T-helper 22 cell (primary cell): ENCODE data around the gene VPS8.

Experiments
- DNase-seq: peaks from one replicate; pipeline ENCODE4 v3.0.0-alpha.2; 2020; ENCODE audit warnings: low read depth

The VPS8 gene

GRCh38 chr3:184811034-184811433 lies 932 bp upstream of the VPS8 start:
- no peak for DNase-seq

- no peak for DNase-seq
These were observed 335 bp upstream of the VPS8 start for GRCh38 chr3:184811663-184811998.

- no peak for DNase-seq
These were observed 686 bp downstream of the VPS8 start for GRCh38 chr3:184812662-184813042.

DNA sequence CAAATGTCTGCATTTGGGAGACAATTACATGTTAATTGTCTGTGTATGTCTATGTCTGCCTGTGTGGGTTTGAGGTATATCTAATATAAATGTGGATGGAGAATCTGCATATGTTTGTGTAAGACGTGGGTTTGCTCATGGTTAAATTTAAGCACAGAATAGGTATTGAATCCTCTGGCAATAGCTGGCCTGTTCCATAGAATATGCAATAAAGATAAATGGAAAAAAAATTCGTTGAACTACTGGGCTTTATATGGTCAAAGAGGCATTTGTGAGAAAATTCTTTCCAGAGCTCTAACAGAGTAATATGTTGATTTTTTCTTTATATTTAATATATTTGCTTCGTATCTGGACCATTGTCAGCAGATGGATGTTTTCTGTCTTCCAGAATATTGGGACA lies 1.4 kb downstream of the VPS8 start:
- DNase-seq: no peak

GRCh38 chr3:184814214-184814613 lies 2.2 kb downstream of the VPS8 start:
- DNase-seq: no peak

DNA sequence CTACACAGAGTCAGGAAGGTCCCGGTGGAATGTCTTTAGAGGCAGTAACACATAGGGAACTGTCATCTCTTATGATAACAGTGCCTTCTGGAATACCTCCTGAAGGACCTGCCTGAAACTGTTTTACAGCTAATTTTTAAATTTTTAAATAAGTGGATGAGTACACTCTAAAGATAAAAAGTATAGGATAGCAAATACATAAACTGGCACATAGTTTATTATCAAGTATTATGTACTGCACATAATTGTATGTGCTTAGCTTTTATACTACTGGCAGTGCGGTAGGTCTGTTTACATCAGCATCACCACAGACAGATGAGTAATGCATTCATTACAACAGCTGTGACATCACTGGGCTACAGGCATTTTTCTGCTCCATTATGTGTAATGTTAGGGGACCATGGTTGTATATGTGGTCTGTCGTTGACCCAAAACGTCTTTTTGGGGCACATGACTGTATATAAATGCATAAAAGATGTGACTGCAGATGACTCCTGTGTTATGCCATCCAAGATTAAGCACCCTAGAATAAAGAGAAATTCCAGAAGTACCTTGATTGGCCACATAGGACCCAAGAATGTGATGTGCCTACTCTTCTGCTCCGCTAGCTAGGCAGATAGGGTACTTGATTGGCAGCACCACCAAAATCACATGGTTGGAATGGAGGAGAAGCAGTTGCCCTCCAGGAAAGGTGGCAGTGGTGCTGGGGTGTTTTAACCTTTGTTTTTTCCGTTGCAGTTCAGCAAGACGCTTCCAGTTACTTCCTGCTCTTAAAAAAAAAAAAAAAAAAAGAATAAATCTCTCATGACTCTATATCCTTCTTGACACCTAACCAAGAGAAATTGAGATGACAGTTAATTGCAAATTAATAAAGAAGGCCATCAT lies 3.3 kb downstream of the VPS8 start:
- no peak for DNase-seq

- DNase-seq: no peak
These were observed 4.6 kb downstream of the VPS8 start for GRCh38 chr3:184816614-184817013.

DNA sequence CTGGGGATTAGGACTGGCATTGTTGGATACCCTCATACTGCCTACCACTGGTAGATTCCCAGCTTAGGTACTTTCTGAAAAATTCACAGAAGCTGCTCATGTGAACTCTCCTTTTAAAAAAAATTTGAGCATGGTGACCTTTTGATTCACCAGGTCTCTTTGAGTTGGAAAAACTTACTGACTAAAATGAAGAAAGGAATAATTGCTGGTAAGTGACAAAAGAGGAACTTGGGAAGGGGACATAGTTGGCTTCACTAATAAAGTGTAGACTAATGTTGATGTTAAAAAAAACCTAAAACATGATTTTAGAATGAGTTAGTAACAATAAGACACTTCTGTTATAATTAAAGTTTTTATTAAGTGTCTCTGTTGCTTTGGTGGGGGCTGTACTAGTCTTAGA lies 8.6 kb downstream of the VPS8 start:
- no peak for DNase-seq

DNA sequence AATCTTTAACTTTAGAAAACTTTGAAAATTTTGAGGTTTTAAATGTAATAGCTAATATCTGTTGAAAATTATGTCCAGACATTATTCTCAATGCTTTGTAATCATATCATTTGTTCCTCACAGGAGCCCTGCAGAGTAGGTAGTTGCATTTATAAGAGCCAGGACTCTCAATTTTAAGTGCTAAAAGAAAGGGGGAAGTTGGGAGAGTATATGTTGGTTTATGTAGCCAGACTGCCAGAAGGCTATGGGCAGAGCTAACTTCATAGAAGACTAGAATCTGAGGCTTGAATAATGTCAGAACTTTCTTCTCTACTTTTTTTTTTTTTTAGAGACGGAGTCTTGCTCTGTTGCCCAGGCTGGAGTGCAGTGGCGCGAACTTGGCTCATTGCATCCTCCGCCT lies 9.1 kb downstream of the VPS8 start:
- DNase-seq: no peak

DNA sequence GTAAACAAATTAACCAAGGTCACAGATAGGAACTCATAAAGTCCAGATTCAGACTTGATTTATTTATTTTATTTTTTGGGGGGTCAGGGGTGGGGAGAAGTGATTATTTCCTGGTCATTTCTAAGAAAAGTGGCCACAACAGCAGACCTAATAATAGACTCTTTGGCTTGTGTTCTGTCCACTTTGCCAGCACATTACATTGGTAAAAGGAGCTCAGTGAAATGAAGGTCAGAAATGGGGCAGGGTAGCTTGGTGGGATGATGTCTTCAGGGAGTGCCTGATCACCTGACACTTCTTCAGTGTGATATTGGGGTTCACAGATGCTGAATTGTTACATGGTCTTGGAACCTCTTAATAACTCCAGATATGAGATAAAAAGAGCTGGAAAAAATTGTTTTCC lies 10.1 kb downstream of the VPS8 start:
- no peak for DNase-seq

GRCh38 chr3:184822654-184823053 lies 10.7 kb downstream of the VPS8 start:
- no peak for DNase-seq

- no peak for DNase-seq
These were observed 12.0 kb downstream of the VPS8 start for GRCh38 chr3:184823990-184824389.

- no peak for DNase-seq
These were observed 13.3 kb downstream of the VPS8 start for GRCh38 chr3:184825121-184825820.

- no peak for DNase-seq
These were observed 15.6 kb downstream of the VPS8 start for GRCh38 chr3:184827572-184827971.

DNA sequence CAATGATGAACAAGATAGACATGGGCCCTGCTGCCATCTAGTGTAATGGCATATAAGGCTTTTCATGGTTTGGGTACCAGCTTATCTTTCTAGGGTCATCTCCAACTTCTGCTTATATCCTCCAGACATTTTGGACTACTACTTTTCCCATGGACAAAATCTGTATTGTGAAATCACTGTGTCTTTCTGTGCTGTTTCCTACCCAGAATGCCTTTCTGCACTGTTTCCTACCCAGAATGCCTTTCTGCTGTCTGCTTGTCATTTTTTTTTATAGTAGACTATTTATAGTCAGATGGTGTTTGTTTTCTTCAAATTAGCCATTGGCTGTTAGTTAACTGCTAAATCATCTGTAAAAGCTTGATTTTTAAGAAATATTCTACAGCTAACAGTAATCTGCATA lies 20.1 kb downstream of the VPS8 start:
- no peak for DNase-seq

DNA sequence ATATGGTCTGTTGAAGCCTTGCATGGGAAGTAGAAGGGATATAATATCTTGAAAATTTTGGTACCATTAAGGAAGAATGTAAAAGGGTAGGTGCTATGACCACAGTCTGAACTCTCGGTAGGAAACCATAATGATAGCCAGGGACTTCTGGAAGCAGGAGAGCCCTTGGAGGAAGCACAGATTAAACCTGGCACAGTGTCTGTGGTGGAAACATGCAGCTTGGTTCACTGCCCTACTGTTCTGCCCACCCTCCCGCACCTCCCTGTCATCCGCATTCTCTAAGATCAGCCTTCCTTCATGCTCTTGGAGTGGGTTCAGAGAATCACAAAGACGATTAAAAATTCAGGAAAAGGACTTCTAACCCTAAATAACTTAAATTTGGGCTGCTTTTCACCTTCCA lies 20.9 kb downstream of the VPS8 start:
- no peak for DNase-seq

- no peak for DNase-seq
These were observed 24.3 kb downstream of the VPS8 start for GRCh38 chr3:184836090-184836822.

GRCh38 chr3:184842433-184842832 lies 30.5 kb downstream of the VPS8 start:
- DNase-seq: no peak

DNA sequence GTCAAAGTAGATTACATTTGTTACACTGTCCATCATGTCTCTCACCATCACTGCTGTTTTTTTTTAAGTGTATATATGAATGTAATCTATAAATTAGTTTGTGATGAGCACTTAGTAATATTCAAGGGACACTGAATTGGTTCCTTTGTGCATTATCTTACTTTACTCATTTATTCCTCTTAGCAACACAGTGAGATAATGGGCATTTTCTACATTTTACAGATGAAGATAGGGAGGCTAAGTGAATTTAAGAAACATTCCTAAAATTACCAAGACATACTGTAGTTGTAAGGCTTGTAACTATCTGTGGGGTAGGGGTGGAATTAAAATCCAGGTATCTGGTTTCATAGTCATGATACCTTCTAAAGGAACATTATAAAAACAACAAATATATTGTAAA lies 33.9 kb downstream of the VPS8 start:
- DNase-seq: no peak

- DNase-seq: no peak
These were observed 34.5 kb downstream of the VPS8 start for GRCh38 chr3:184846496-184846895.

DNA sequence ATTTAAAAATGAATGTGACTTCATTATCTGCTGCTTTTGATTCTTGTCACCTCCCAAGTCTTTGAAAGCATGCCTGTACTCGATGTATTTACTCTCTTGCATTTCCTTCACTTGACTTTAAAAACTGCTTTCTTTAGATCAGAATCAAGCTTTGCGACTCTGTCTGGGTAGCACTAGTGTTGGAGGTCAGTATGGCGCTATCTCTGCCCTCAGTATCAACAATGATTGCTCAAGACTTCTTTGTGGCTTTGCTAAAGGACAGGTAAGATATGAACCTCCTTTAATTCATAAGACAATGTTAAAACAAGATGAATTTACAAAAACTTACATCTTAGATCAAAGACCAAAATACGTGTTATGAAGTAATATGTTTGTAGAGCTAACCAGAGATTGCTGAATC lies 37.0 kb downstream of the VPS8 start:
- DNase-seq: no peak

DNA sequence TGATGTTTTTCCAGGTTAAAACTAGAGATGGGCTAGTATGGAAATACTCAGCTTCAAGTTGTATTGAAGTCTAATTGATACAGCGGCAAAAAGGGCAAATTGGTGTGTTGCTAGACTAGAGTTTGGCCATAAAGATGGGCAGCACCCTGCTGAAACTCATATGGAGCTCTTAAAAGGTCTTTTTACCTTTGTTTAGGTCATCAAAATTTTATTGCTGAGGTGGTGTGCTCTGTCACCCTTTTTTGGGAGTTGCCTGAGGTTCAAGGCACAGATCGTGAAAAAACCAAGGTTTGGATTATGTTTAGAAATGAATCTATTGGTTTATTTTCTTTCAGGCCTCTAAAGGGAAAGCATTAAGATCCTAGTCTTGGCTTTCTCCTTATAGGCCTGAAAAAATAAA lies 38.2 kb downstream of the VPS8 start:
- no peak for DNase-seq

DNA sequence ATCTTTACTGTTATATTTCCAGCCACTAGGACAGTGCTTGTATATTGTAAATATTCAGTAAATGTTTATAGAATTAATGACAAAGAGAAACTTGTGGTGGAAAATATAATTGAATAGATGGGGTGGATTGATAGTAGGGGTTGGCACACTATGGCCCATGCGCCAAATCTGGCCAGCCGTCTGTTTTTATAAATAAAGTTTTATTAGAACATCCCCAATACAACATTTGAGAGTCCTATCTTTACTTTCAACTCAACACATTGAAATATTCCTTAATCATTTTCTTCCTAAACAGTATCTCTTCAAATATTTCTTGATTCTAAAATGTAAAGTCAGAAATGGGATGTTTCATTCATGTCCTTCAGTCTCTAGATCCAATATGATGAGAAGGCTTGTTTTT lies 45.1 kb downstream of the VPS8 start:
- DNase-seq: no peak
